ENCODE measurements around the gene MTCL1. TPM values are rescaled to one million over a fixed set of nuclear protein-coding genes. Genes with fewer than 3 reads are reported as not detected.

MTCL1 gene
- total RNA-seq, 1 experiment from 2014 or later: 28.3 TPM

DNA sequence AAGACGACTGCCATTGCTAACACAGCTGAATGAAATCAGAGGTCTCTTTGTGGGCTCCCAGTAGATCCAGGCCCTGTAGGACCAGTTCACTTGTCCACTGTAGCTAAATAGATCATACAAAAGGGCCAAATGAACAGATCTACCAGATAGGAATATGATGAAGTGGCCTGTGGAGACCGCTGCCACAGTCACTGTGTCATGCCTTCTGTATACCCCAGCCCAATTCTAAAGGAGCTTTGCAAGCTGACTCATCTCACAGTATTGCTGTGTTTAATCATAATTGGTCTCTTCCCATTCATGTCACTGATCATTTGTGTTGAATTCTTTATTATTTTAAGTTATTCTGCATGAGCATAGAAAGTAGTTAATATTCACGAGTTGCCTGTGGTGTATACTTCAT is 125.8 kb downstream of the MTCL1 start:
- intact Hi-C loops (cut with micrococcal nuclease; ENCODE audit: unreplicated experiment): no loop called here
- BruUV-seq (replicated peaks): no TSS peak
- no peaks in the 10 kb centered on the region for H3K9me3 Mint-ChIP-seq (ENCODE audit: unreplicated experiment)
- DNase-seq: no peak
- ChIA-PET POLR2A (no interaction called here), CTCF (no interaction called here)
- no peaks in the 10 kb centered on the region for H3K27me3 Mint-ChIP-seq (ENCODE audit: insufficient read depth, unreplicated experiment)
- H3K4me3 Mint-ChIP-seq (ENCODE audit: unreplicated experiment): no peak overlapping the region
- Histone ChIP-seq H3K27me3 (replicated peaks; ENCODE audit: control insufficient read depth, insufficient read depth, low read length) (no peaks in the 10 kb centered on the region), H3K36me3 (ENCODE audit: control insufficient read depth, insufficient read depth, low read length) (no peaks in the 10 kb centered on the region), H3K9me3 (peaks cover 2% of the 10 kb centered on the region; the same call in 1 of the 2 replicates), H3K4me1 (no peaks in the 10 kb centered on the region), H3K4me3 (ENCODE audit: low read depth, low read length) (no peak overlapping the region)
- no peaks in the 10 kb centered on the region for H3K4me1 Mint-ChIP-seq (ENCODE audit: low read depth, unreplicated experiment)
- no peak overlapping the region for H3K27ac Mint-ChIP-seq (ENCODE audit: unreplicated experiment)
- no peaks in the 10 kb centered on the region for H3K36me3 Mint-ChIP-seq (ENCODE audit: insufficient read depth, unreplicated experiment)
- TF ChIP-seq, protein P1, sequence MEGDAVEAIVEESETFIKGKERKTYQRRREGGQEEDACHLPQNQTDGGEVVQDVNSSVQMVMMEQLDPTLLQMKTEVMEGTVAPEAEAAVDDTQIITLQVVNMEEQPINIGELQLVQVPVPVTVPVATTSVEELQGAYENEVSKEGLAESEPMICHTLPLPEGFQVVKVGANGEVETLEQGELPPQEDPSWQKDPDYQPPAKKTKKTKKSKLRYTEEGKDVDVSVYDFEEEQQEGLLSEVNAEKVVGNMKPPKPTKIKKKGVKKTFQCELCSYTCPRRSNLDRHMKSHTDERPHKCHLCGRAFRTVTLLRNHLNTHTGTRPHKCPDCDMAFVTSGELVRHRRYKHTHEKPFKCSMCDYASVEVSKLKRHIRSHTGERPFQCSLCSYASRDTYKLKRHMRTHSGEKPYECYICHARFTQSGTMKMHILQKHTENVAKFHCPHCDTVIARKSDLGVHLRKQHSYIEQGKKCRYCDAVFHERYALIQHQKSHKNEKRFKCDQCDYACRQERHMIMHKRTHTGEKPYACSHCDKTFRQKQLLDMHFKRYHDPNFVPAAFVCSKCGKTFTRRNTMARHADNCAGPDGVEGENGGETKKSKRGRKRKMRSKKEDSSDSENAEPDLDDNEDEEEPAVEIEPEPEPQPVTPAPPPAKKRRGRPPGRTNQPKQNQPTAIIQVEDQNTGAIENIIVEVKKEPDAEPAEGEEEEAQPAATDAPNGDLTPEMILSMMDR (IDR thresholded peaks at IDR 0.05; ENCODE audit: insufficient read depth in 1 of 2, low read depth in 1 of 2, low read length in 1 of 2, severe bottlenecking in 1 of 2, unreplicated experiment in 1 of 2): no peak

DNA sequence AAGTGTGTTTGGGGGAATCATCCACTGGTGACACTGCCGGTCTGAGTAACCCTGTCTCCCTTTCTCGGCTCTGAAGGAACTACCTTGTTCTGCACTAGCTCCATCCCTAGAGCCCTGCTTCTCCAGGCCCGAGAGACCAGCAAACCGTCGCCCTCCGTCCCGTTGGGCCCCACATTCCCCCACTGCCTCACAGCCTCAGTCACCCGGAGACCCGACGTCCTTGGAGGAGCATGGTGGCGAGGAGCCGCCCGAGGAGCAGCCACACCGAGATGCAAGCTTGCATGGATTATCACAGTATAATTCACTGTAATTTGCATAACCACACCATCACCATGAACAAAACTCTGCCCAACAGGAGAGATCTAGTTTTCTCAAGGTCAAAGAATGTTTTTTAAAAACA is 126.2 kb downstream of the MTCL1 start:
- TF ChIP-seq, protein P1 (IDR thresholded peaks at IDR 0.05; ENCODE audit: insufficient read depth in 1 of 2, low read depth in 1 of 2, low read length in 1 of 2, severe bottlenecking in 1 of 2, unreplicated experiment in 1 of 2): no peak
- Histone ChIP-seq H3K27me3 (replicated peaks; ENCODE audit: control insufficient read depth, insufficient read depth, low read length) (no peaks in the 10 kb centered on the region), H3K4me1 (no peaks in the 10 kb centered on the region), H3K36me3 (ENCODE audit: control insufficient read depth, insufficient read depth, low read length) (no peaks in the 10 kb centered on the region), H3K9me3 (peaks cover 2% of the 10 kb centered on the region; the same call in 1 of the 2 replicates), H3K4me3 (ENCODE audit: low read depth, low read length) (no peak overlapping the region)
- Mint-ChIP-seq H3K4me1 (ENCODE audit: low read depth, unreplicated experiment) (no peaks in the 10 kb centered on the region), H3K4me3 (ENCODE audit: unreplicated experiment) (no peak overlapping the region), H3K27ac (ENCODE audit: unreplicated experiment) (no peak overlapping the region), H3K9me3 (ENCODE audit: unreplicated experiment) (no peaks in the 10 kb centered on the region), H3K27me3 (ENCODE audit: insufficient read depth, unreplicated experiment) (no peaks in the 10 kb centered on the region), H3K36me3 (ENCODE audit: insufficient read depth, unreplicated experiment) (no peaks in the 10 kb centered on the region)
- ChIA-PET POLR2A (no interaction called here), CTCF (no interaction called here)
- BruUV-seq (replicated peaks): no TSS peak
- intact Hi-C loops (cut with micrococcal nuclease; ENCODE audit: unreplicated experiment): no loop called here
- DNase-seq: no peak

DNA sequence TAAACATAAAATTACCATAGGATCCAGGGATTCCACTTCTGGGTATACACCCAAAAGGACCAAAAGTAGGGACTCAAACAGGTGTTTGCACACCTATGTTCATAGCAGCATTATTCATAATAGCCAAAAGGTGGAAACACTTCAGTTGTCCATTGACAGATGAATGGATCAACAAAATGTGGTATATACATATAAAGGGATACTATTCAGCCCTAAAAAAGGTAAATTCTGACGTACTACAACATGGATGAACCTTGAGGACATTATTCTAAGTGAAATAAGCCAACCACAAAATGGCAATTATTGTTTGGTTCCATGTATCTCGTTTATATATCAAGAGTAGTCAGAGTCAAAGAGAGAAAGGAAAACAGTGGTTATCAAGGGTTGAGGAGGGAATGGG is 128.1 kb downstream of the MTCL1 start:
- intact Hi-C loops (cut with micrococcal nuclease; ENCODE audit: unreplicated experiment): no loop called here
- ChIA-PET POLR2A (no interaction called here), CTCF (no interaction called here)
- Histone ChIP-seq H3K9me3 (peaks cover 13% of the 10 kb centered on the region; the same call in 1 of the 2 replicates), H3K36me3 (ENCODE audit: control insufficient read depth, insufficient read depth, low read length) (no peaks in the 10 kb centered on the region), H3K4me1 (no peaks in the 10 kb centered on the region), H3K27me3 (replicated peaks; ENCODE audit: control insufficient read depth, insufficient read depth, low read length) (no peaks in the 10 kb centered on the region), H3K4me3 (ENCODE audit: low read depth, low read length) (no peak overlapping the region)
- TF ChIP-seq, protein P1 (IDR thresholded peaks at IDR 0.05; ENCODE audit: insufficient read depth in 1 of 2, low read depth in 1 of 2, low read length in 1 of 2, severe bottlenecking in 1 of 2, unreplicated experiment in 1 of 2): no peak
- Mint-ChIP-seq H3K4me3 (ENCODE audit: unreplicated experiment) (no peak overlapping the region), H3K4me1 (ENCODE audit: low read depth, unreplicated experiment) (no peaks in the 10 kb centered on the region), H3K36me3 (ENCODE audit: insufficient read depth, unreplicated experiment) (no peaks in the 10 kb centered on the region), H3K27ac (ENCODE audit: unreplicated experiment) (no peak overlapping the region), H3K27me3 (ENCODE audit: insufficient read depth, unreplicated experiment) (no peaks in the 10 kb centered on the region), H3K9me3 (ENCODE audit: unreplicated experiment) (no peaks in the 10 kb centered on the region)
- BruUV-seq (replicated peaks): no TSS peak
- no peak for DNase-seq
